SK-N-MC (cell line): ENCODE data around the gene CYB561.

ENCODE experiments used
- EZH2 ChIP-seq: fragments of 200-600 bp; sonication (generic); IDR thresholded peaks from one replicate; pipeline ENCODE4 v1.6.1; 2017; ENCODE audit warnings: antibody characterized with exemption
- FOXP2 ChIP-seq: optimal IDR thresholded peaks from 2 replicates; pipeline ENCODE3; 2011; ENCODE audit warnings: mild to moderate bottlenecking, moderate library complexity; ENCODE audit not compliant: insufficient read depth; ENCODE audit errors: extremely low read length, control extremely low read depth
- POLR2AphosphoS5 ChIP-seq: IDR thresholded peaks from 2 replicates; pipeline ENCODE4 v1.6.1; 2012; ENCODE audit warnings: mild to moderate bottlenecking, low read depth, low read length, borderline replicate concordance

DNA sequence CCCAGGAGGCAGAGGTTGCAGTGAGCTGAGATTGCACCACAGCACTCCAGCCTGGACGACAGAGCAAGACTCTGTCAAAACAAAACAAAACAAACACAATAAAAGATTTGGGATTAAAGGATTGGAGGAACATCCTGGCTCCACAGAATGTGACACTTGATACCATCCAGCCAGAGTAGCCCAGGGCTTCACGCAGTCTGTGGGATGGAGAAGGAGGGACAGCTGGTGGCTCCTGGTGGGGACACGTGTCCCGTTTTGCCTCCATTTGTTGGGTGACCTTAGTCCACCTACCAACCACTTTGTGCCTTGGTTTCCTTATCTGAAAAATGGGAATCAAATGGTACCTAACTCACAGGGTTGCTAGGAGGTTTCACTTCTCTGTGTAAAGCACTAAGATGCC, 12.4 kb upstream of the CYB561 start:
- TF ChIP-seq POLR2AphosphoS5, result no peak
- TF ChIP-seq FOXP2, result no peak
- no peak for TF ChIP-seq EZH2
